Vagina (tissue), 2 donors: ENCODE data around the gene HAS3. TPM values are rescaled to one million over a fixed set of nuclear protein-coding genes. Genes with fewer than 3 reads are reported as not detected.

Source experiments
- DNase-seq, 2 donors: peaks; one replicate each; pipeline ENCODE4 v3.0.0-alpha.2; 2017; ENCODE audit errors: extremely low spot score in 2 of 2
- H3K27ac ChIP-seq: fragments of 200-600 bp; sonication (generic); one replicate; pipeline ENCODE4 v1.5.1; 2019
- H3K27me3 ChIP-seq: fragments of 200-600 bp; sonication (generic); one replicate; pipeline ENCODE4 v1.5.1; 2019
- H3K36me3 ChIP-seq, 2 donors: fragments of 200-600 bp; sonication (generic); one replicate each; pipeline ENCODE4 v1.5.1; 2017 to 2019
- H3K4me1 ChIP-seq: fragments of 200-600 bp; sonication (generic); one replicate; pipeline ENCODE4 v1.5.1; 2019
- H3K4me3 ChIP-seq, 2 donors: fragments of 200-600 bp; sonication (generic); 1 replicate in 1 of 2; 2 replicates in 1 of 2; pipeline ENCODE4 v1.5.1; 2016 to 2019
- H3K9me3 ChIP-seq: fragments of 200-600 bp; sonication (generic); one replicate; pipeline ENCODE4 v1.5.1; 2019
- CTCF ChIP-seq, 3 experiments: fragments of 450-650 bp in 2 of 3; fragments of 200-600 bp in 1 of 3; sonication (generic) in 1 of 3; IDR thresholded peaks; one replicate each; pipeline ENCODE4 v1.5.1; 2017 to 2019; ENCODE audit warnings: antibody characterized with exemption in 3 of 3, mild to moderate bottlenecking in 2 of 3, moderate library complexity in 2 of 3
- POLR2A ChIP-seq, 2 donors: fragments of 450-650 bp; IDR thresholded peaks; one replicate each; pipeline ENCODE4 v1.6.1; 2017; ENCODE audit warnings: antibody characterized with exemption in 2 of 2, mild to moderate bottlenecking in 2 of 2, moderate library complexity in 2 of 2
- POLR2AphosphoS5 ChIP-seq, 2 donors: sonication (generic); formaldehyde crosslinking; IDR thresholded peaks; one replicate each; pipeline ENCODE4 v1.9.0; 2017; ENCODE audit warnings: antibody characterized with exemption in 2 of 2, mild to moderate bottlenecking in 2 of 2, low read depth in 1 of 2; ENCODE audit not compliant: insufficient read depth in 1 of 2
- intact Hi-C: fragments of 100-400 bp; cut with DNase I; formaldehyde crosslinking; loops from one replicate; pipeline ENCODE4 v1.15.1; 2023
- total RNA-seq: library from RNA; depleted of rRNA; stranded (reverse); fragments of >200 nt; gene quantifications from one replicate; pipeline ENCODE4 v1.2.3, GENCODE V29; 2016

The HAS3 gene
- total RNA-seq, 1 donor from 2014 or later: 25.8 TPM

DNA sequence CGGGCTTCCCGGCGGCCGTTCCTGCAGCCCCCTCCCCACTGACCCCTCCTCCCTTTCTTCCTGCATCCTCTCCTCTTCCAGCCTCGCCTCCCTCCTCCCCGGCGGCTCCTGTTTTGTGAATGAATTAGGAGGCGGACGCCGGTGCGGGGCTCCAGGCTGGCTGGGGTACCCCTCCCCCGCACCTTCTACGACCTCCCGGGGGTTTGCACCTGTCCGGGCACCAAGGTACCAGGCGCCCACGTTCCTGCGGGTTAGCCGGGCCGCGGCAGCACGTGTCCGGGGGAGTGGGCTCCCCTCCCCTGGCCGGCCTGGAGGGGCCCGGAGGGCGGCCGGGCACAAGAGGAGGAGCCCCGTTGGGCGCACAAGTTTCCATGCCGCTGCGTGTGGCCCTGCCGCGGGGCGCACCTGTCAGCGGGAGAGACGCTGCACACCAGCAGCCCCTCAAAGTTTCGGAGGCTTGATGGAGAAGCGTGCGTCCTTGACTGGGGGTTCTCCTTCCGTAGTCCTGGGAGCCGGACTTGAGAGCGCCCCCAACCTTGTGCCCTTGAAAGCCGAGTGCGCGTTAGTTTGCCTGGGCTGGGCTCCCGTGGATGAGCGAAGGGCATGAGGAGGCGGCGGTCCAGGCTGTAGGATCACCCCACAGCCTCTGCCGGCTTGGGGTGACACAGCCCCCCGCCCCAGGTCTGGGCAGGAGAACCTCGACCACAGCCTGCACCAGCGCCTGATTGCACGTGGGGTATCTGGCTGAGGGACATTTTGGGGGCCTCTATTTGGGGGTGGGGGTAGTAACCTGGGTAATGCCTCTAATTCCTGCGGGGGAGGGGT, 1.2 kb downstream of the HAS3 start:
- Histone ChIP-seq H3K27ac (no peak overlapping the region), H3K4me1 (peaks cover 26% of the 10 kb centered on the region), H3K9me3 (no peaks in the 10 kb centered on the region), H3K4me3 (peak overlapping the region; percentile 54 to 59), H3K27me3 (no peaks in the 10 kb centered on the region), H3K36me3 (peaks cover 0 to 4% of the 10 kb centered on the region in 2 donors)
- intact Hi-C loops: loop anchor here (10.0 kb wide), 1 partner anchor 232 kb away; no protein-coding TSS in a partner anchor
- TF ChIP-seq CTCF (IDR thresholded peaks at IDR 0.05) (no peak), POLR2AphosphoS5 (IDR thresholded peaks at IDR 0.05; ENCODE audit: insufficient read depth in 1 of 2, low read depth in 1 of 2) (peak in 1 of 2 donors; percentile 4)
- no peak for DNase-seq

DNA sequence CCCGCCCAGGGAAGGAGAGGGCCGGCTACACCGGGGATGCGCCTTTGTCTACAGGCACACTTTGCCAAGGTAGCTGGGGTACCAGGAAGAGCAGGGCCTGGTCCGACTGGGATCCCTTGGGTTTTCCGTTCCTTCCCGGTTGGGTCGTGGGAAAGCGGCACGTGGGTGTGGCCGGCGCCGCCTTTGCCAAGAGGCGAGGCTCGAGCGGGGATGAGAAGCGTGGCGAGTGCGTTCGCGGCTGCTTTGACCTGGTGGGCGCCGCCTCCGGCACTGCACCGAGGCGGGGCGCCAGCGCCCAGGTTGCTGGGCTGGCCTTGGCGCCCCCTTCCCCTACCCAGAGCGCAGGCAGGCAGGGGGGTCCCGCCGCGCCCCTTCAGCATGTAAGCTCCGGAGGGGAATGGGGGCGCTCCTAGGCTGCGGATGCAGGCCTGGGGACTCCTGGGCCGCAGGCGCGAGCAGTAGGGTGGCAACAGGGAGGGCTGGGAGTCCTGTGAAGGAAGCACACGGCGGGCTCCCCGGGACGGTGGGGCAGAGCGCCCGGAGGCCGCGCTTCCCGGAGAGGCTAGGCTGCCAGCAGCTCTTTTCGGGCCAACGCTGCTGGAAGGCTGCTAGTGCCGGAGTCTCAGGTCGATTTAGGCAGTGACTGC, 2.0 kb downstream of the HAS3 start:
- no peak for DNase-seq
- TF ChIP-seq POLR2A (IDR thresholded peaks at IDR 0.05) (no peak), CTCF (IDR thresholded peaks at IDR 0.05) (no peak), POLR2AphosphoS5 (IDR thresholded peaks at IDR 0.05; ENCODE audit: insufficient read depth in 1 of 2, low read depth in 1 of 2) (peak in 1 of 2 donors; percentile 19)
- H3K27ac ChIP-seq: no peak overlapping the region

GRCh38 chr16:69108064-69108904, 2.8 kb downstream of the HAS3 start:
- intact Hi-C loops: loop anchor here (10.0 kb wide), 1 partner anchor 233 kb away; no protein-coding TSS in a partner anchor
- Histone ChIP-seq H3K9me3 (no peaks in the 10 kb centered on the region), H3K27ac (no peak overlapping the region), H3K27me3 (no peaks in the 10 kb centered on the region), H3K4me1 (peaks cover 40% of the 10 kb centered on the region), H3K36me3 (peaks cover 0 to 4% of the 10 kb centered on the region in 2 donors), H3K4me3 (peak overlapping the region; percentile 54 to 59)
- DNase-seq: no peak
- TF ChIP-seq CTCF (IDR thresholded peaks at IDR 0.05) (no peak), POLR2A (IDR thresholded peaks at IDR 0.05) (no peak), POLR2AphosphoS5 (IDR thresholded peaks at IDR 0.05; ENCODE audit: insufficient read depth in 1 of 2, low read depth in 1 of 2) (no peak)

More for the DNA sequence above, 2.0 kb downstream of the HAS3 start:
- Histone ChIP-seq H3K27me3 (no peaks in the 10 kb centered on the region), H3K4me3 (peak overlapping the region; percentile 54 to 59), H3K9me3 (no peaks in the 10 kb centered on the region), H3K4me1 (peaks cover 32% of the 10 kb centered on the region), H3K36me3 (peaks cover 0 to 4% of the 10 kb centered on the region in 2 donors)
- intact Hi-C loops: loop anchor here (10.0 kb wide), 1 partner anchor 233 kb away; no protein-coding TSS in a partner anchor

DNA sequence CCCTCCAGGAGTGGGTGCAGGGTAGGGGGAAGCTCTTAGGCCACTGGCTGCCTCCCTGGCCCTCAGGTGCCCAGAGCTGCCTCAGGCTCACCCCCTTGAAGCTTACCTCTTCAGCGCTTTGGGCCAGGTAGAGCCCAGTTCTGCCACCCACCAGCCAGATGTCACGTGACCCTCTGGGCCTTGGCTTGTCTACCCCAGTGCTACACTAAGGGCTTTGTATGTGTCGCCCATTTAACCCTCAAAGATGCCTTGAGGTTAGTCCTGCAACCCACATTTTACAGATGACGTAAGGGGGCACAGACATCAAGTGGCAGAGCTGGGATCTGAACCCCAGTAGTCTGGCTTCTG, 3.4 kb downstream of the HAS3 start:
- DNase-seq: no peak
- intact Hi-C loops: loop anchor here (10.0 kb wide), 1 partner anchor 234 kb away; no protein-coding TSS in a partner anchor
- TF ChIP-seq POLR2AphosphoS5 (IDR thresholded peaks at IDR 0.05; ENCODE audit: insufficient read depth in 1 of 2, low read depth in 1 of 2): no peak
- no peak for TF ChIP-seq CTCF (IDR thresholded peaks at IDR 0.05)
- TF ChIP-seq POLR2A (IDR thresholded peaks at IDR 0.05): no peak
- Histone ChIP-seq H3K4me3 (no peak overlapping the region), H3K27ac (no peak overlapping the region), H3K9me3 (no peaks in the 10 kb centered on the region), H3K36me3 (peaks cover 0 to 9% of the 10 kb centered on the region in 2 donors), H3K27me3 (no peaks in the 10 kb centered on the region), H3K4me1 (peaks cover 40% of the 10 kb centered on the region)
